ENCODE results near the gene ZNF580. TPM values are rescaled to one million over a fixed set of nuclear protein-coding genes. Genes with fewer than 3 reads are reported as not detected.

ZNF580 gene
- total and polyA plus RNA-seq, 2 of the 8 experiments (the other 6 are each of a cell fraction or from before 2014, with no cell fraction given), result 12.0 to 24.6 TPM

DNA sequence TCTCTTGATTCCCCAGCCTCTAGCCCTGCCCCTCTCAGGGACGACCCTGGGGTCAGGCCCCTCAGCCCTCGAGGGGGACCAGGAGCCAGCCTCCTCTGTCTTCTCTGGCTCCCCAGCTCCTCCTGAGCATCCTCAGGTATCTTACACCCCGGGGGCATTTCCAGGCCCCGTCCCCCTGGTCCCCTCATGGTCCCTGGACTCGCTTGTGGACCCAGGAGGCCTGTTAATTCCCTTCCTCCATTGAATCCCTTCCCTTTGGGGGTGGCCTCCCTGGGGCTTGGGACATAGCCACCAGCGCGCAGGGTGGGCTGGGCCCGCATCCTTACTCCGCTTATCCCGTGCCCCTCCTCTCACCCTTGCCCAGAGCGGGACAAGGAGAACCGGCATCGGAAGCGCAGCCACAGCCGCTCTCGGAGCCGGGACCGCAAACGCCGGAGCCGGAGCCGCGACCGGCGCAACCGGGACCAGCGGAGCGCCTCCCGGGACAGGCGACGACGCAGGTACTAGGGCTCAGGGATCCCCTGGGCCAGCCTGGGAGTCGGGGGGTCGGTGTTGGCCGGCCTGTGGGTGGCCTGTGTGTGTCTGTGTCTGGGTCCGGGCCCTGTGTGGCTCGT lies 18.2 kb downstream of the ZNF580 start:
- Histone ChIP-seq H2BK12ac (ENCODE audit: low read depth, low read length) (no peak overlapping the region), H3K27me3 (replicated peaks in 1 of 4; ENCODE audit: control insufficient read depth in 3 of 4, extremely low read depth in 1 of 4, insufficient read depth in 3 of 4, low read length in 3 of 4) (no peaks in the 10 kb centered on the region), H4K20me1 (replicated peaks in 1 of 2; ENCODE audit: control insufficient read depth in 1 of 2, insufficient read depth in 2 of 2, low read length in 2 of 2) (peaks cover 33 to 38% of the 10 kb centered on the region in 2 experiments), H3K4me3 (ENCODE audit: extremely low read depth in 1 of 4, insufficient read depth in 2 of 4, low read depth in 3 of 4, low read length in 4 of 4) (no peak overlapping the region), H3K9ac (replicated peaks in 1 of 4; ENCODE audit: extremely low read depth in 1 of 4, low read depth in 3 of 4, low read length in 3 of 4) (peak overlapping the region in 1 of 4 experiments; percentile 9; a peak in 1 of 7 replicates), H3K23me2 (ENCODE audit: low read depth, low read length) (peaks cover 11% of the 10 kb centered on the region), H3K4me1 (replicated peaks in 1 of 4; ENCODE audit: control insufficient read depth in 3 of 4, insufficient read depth in 4 of 4, low read length in 3 of 4) (peaks cover 3 to 16% (median 10%) of the 10 kb centered on the region in 4 experiments; a peak in 6 of 7 replicates), H3K4me2 (ENCODE audit: insufficient read depth in 1 of 2, low read depth in 2 of 2, low read length in 2 of 2) (no peak overlapping the region; a peak in 1 of 4 replicates), H2AFZ (ENCODE audit: low read length) (no peak overlapping the region), H3K18ac (ENCODE audit: extremely low read depth, low read length) (no peak overlapping the region), H2BK15ac (ENCODE audit: low read length) (no peak overlapping the region), H4K91ac (replicated peaks; ENCODE audit: insufficient read length, low read length) (no peak overlapping the region), H3K27ac (ENCODE audit: low read depth, low read length) (peak overlapping the region; percentile 11; the same call in 1 of the 2 replicates), H2AK5ac (ENCODE audit: low read depth, low read length) (no peak overlapping the region), H3K36me3 (ENCODE audit: control insufficient read depth in 2 of 4, insufficient read depth in 4 of 4, low read length in 3 of 4) (peaks cover 22 to 39% (median 34%) of the 10 kb centered on the region in 4 experiments), H3K9me3 (ENCODE audit: insufficient read depth in 2 of 2, low read depth in 1 of 2, low read length in 1 of 2) (no peaks in the 10 kb centered on the region), H4K5ac (ENCODE audit: insufficient read length, low read depth, low read length) (no peak overlapping the region), H4K8ac (ENCODE audit: extremely low read depth, insufficient read depth, low read length) (no peak overlapping the region), H3K14ac (ENCODE audit: insufficient read length) (no peak overlapping the region), H3K56ac (replicated peaks; ENCODE audit: insufficient read length, low read depth, low read length) (no peak overlapping the region), H3K23ac (ENCODE audit: insufficient read length) (no peak overlapping the region), H3K79me2 (ENCODE audit: control insufficient read depth in 1 of 2, insufficient read depth in 2 of 2, low read length in 2 of 2) (peaks cover 48 to 80% of the 10 kb centered on the region in 2 experiments), H2BK120ac (replicated peaks; ENCODE audit: low read depth, low read length) (no peak overlapping the region), H2BK5ac (ENCODE audit: low read depth, low read length) (0 out of 2 replicates have a peak overlapping the region, but pooled peaks have one; percentile 15), H3K79me1 (ENCODE audit: low read depth, low read length) (peaks cover 10% of the 10 kb centered on the region; the same call in 1 of the 2 replicates), H3K4ac (replicated peaks; ENCODE audit: insufficient read length, low read depth, low read length) (no peak overlapping the region), H2BK20ac (ENCODE audit: low read length) (no peak overlapping the region)
- DNase-seq (ENCODE audit: low read depth in 1 of 2, low spot score in 2 of 2) (no peak), FAIRE-seq (no peak)
- ChIA-PET CTCF (ENCODE audit: partially characterized antibody) (interaction anchor here (0.6 to 2.8 kb wide), 3 partner anchors 12 to 407 kb away, joined by 3 to 19 read pairs (median 9); no protein-coding TSS in a partner anchor), POLR2A (ENCODE audit: partially characterized antibody) (interaction anchor here (1.5 to 5.8 kb wide), 2 partner anchors 10 to 44 kb away, joined by 3 to 75 read pairs; no protein-coding TSS in a partner anchor)
- WGBS, 2 experiments (ENCODE audit: extremely low coverage in 1 of 2, insufficient coverage in 1 of 2, insufficient read length in 1 of 2, insufficient replicate concordance in 2 of 2, low coverage in 1 of 2, low lambda C conversion rate in 2 of 2, missing lambda C conversion rate in 1 of 2), result 90% methylated on average over 35 of the region's 37 CpGs; no CpG with 5 or more reads in 1 of the 2 experiments
- no peak for TF ChIP-seq NRF1 (IDR thresholded peaks at IDR 0.05; ENCODE audit: low read depth, low read length)
- TF ChIP-seq KDM5A (IDR thresholded peaks at IDR 0.05; ENCODE audit: low read length), result no peak
- no peak for TF ChIP-seq ZNF274 (IDR thresholded peaks at IDR 0.05; ENCODE audit: borderline replicate concordance, extremely low read depth, low read length)
- TF ChIP-seq, protein P1, sequence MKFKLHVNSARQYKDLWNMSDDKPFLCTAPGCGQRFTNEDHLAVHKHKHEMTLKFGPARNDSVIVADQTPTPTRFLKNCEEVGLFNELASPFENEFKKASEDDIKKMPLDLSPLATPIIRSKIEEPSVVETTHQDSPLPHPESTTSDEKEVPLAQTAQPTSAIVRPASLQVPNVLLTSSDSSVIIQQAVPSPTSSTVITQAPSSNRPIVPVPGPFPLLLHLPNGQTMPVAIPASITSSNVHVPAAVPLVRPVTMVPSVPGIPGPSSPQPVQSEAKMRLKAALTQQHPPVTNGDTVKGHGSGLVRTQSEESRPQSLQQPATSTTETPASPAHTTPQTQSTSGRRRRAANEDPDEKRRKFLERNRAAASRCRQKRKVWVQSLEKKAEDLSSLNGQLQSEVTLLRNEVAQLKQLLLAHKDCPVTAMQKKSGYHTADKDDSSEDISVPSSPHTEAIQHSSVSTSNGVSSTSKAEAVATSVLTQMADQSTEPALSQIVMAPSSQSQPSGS (IDR thresholded peaks at IDR 0.05; ENCODE audit: low read length), result no peak
- TF ChIP-seq POU5F1 (IDR thresholded peaks at IDR 0.05; ENCODE audit: low read depth, low read length), result no peak
- no peak for TF ChIP-seq EZH2 (IDR thresholded peaks at IDR 0.05; ENCODE audit: low read depth, low read length, severe bottlenecking)
- no peak for TF ChIP-seq HDAC6 (IDR thresholded peaks at IDR 0.05; ENCODE audit: low read depth, low read length)
- no peak for TF ChIP-seq RNF2 (IDR thresholded peaks at IDR 0.05; ENCODE audit: borderline replicate concordance, low read depth, low read length, missing control alignments, poor library complexity, severe bottlenecking)

All from H1 (cell line).